ENCODE results near the gene RPN2.

Gene RPN2

DNA sequence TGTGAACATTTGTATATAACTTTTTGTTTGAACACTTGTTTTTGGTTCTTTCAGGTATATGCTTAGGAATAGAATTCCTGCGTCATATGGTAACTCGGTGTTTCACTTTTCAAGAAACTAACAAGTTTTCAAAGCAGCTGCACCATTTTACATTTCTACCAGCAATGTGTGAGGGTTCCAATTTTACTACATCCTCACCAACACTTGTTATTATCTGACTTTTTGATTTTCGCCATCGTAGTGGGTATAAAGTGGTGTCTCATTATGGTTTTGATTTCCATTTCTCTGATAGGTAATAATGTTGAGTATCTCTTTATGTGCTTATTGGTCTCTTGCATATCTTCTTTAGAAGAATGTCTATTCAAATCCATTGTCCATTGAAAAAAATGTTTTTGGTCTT, 39.8 kb downstream of the RPN2 start:
- no peak for DNase-seq (ENCODE audit: low spot score)

DNA sequence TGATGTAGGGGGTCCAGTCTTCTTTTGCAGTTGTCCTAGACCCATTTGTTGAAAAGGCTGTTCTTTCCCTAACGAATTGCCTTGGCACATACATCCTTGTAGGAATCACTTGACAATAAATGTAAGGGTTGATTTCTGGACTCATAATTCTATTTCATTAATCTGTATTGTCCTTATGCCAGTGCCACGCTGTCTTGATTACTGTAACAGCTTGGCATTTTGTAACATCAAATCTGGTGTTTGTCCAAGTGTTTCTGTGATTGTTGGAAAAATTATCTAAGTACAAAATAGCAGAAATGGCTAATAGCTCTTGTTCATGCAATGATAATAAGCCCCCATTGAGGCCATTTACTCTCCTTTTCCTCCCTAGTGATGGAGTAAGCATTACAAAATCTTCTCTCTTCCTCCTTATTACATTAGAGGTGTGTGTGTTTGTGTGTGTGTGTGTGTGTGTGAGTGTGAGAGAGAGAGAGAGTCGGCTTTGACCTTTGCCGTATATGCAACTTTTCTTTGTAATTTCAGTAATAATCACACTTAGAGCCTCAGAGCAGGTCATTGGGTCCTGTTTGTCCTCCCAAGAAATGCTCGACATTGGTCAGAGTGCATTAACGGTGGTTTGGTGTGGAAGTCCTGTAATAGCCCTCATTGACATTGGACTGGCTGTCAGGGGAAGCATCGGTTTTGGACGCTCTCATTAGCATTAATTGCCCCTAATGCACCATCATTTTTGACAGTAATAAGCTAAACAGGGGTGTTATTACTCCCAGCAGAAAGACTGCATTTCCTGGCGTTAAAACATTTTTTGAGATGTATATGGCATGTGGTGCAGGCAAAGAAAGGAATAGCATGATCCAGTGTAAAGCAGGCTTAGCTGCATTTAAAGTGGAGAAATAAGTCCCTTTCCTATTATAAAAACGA, 40.9 kb downstream of the RPN2 start:
- no peak for DNase-seq (ENCODE audit: low spot score)

DNA sequence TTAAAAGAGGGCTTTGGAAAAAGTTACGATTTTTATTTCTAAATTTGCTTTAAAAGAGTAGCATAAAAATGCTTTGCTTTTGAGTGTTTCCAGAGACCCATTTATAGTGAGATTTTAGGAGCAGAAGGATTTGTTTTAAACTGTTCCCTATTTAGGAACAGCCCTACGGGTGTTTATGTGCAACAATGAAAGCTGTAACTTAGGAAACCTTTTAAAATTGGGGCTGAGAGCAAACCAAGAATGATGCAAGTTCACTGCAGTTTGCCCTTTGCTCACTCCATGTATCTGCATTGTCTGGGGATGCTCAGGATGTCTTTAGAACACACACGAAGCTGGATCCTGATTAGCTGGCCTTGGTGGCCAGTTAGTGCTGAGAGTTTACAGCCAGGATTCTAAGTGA, 41.6 kb downstream of the RPN2 start:
- no peak for DNase-seq (ENCODE audit: low spot score)

DNA sequence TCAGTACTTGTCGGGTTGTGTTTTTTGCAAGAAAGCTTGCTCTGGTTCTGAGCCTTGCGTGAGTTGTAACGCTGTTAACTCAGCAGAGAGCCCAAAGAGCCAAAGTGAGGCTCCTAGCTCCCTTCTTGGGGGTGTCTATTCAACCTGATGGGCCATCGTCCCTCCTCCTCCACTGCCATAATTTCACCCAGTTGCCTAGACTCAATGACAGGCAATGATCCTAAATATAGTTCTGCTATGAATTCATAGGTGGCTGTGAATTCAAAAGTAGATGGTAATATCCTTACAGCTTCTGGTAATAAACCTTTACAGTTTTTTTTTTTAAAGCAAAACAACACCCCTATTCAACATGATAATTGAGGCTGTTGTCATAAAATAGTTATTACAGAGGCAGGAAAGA, 43.0 kb downstream of the RPN2 start:
- DNase-seq (ENCODE audit: low spot score), result no peak

DNA sequence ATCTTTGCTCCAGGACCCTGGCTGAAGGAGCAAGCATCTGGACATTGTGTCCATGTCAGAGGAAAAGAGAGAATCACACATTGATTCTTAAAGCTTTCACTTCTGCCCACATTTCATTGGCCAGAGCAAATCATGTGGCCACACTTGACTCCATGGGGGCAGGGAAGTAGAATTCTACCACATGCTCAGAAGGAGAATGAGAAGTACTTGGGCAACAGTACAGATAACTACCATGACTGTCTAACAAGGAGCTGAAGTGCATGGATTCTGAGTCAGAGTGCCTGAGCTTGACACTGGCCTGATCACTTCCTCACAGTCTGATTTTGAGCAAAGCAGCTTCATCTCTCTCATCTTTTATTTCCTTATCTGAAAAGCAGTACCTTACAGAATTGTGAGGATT, 43.9 kb downstream of the RPN2 start:
- no peak for DNase-seq (ENCODE audit: low spot score)

DNA sequence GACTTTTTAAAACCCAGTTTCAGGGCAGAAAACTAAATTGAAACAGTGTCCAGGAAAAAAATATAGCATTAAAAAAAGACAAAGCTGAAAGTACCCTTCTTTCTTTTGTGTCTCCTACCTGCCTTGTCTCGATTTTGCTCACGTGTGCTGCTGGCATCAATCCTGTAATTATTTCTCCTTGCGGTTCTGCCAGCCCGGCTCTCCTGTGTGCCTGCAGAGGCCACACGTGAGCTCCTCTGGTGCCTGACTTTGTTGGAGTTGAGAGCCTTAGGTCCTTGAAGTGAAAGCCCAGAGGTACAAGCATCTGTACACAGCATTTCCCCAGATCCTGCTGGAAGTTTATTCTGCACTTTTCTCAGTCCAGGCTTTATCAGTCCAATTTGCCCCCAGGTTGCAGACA, 46.0 kb downstream of the RPN2 start:
- no peak for DNase-seq (ENCODE audit: low spot score)

DNA sequence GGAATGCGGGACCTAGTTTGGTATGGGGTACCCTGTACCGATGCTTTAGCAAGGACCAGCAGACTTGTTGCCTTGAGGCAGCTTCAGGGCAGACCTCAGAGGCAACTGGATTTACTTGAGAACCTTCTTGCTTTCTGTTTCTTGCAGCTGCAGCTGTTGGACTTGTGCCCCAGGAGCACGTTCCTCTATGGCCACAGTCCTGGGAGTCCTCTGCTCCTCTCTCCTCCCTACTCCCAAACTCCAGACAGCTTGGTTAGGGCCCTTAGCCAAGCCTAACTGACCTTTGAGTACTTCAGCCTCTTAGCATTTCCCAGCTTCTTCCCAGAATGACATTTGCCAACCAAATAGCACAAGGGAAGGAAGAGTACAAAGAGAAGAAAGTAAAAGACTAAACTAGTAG, 47.8 kb downstream of the RPN2 start:
- no peak for DNase-seq (ENCODE audit: low spot score)

DNA sequence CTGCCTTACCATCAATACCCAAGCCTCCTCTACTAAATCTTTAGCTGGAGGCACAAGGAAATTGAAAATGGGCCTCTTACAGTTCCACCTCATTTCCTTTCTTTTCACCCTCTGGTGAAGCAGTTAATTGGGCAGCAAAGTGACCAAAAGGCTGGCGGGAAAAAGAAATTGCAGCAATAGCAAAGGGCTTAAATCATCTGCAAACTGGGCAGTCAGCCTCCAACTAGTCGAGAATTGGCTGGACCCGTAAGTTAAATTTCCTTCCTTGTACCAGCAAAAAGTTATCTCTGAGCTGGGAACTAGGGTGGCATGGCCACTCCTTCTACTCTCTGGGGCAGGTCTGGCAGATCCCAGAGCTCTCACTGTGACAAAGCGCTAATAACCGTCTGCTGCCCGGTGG, 49.0 kb downstream of the RPN2 start:
- no peak for DNase-seq (ENCODE audit: low spot score)

DNA sequence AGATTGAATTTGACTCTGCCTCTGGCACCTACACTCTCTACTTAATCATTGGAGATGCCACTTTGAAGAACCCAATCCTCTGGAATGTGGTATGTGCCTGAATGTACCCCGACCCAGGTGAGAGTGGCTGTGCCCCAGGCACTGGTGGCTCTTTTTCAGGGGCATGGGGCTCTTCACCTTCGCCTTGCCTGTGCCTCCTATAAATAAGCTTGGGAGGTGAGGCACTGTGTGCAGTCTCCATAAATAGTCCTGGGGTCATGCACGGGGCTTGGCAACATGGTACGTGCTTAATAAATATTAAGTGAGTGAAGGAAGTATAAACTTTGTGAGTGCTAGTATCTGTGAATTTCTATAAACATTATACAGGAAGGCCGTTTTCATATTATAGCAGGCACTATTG, 49.5 kb downstream of the RPN2 start:
- DNase-seq (ENCODE audit: low spot score), result no peak

DNA sequence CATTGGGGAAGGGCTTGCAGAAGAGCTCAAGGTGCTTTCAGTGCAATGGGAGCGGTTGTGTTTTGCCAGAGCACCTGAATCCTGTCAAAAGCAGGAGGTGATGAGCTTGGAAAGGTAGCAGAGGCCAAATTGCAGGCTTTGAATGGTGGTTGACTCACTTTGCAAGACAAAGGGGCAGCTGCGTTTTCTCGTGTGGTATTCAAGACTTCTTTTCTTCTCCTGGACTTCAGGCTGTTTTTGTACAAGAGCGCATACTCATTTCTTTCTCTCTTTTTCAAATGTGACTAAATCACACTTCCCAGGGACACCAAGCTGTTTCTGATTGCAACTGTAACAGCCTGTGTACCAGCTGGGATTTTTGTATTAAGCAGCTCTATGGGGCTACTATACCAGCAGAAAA, 50.2 kb downstream of the RPN2 start:
- no peak for DNase-seq (ENCODE audit: low spot score)

DNA sequence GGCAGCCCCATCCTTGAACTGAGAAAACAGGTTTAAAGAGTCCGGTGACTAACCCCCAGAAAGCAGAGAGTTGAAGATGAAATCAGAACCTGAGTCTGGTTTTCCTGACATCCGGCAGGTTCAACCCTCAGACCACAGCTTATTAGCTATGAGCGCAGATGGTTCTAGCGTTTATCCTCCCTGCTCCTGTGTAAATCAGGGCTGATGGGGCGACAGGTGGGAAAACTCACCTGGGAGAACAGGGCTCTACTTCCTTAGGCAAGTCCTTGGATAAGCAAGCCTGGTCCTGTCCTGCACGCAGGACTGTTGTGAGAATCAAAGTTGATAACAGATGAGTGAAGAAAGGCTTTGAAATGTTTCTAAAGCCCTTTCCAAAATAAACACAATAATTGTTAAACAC, 51.1 kb downstream of the RPN2 start:
- no peak for DNase-seq (ENCODE audit: low spot score)

DNA sequence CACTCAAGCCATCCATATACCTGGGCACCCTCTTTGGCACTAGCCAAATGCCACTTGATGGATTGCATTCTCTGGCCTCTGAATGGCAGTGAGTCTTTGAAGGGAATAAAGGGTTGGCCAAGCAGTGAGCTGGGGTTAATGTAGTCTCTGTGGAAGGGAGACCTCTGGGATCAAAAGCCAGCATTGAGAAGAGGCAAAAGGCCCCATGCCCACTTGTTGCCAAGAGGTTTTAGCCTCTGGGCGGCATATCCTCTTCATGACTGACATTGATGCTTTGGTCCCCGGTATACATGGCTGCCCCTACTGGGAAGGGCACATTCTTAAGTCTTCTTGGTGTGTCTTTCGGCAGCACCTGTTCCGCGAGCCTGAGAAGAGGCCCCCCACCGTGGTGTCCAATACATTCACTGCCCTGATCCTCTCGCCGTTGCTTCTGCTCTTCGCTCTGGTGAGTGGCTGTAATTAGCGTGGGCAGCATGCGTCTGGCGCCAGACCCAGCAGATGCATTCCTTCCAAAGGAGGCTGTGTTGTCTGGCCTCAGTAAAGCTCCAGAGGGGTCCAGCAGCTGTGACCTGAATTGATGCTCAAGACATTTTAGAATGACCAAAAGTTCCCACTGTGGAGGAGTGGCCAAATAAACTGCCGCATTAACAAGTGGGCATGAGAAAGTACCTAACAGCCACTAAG, 53.0 kb downstream of the RPN2 start:
- DNase-seq (ENCODE audit: low spot score), result no peak

DNA sequence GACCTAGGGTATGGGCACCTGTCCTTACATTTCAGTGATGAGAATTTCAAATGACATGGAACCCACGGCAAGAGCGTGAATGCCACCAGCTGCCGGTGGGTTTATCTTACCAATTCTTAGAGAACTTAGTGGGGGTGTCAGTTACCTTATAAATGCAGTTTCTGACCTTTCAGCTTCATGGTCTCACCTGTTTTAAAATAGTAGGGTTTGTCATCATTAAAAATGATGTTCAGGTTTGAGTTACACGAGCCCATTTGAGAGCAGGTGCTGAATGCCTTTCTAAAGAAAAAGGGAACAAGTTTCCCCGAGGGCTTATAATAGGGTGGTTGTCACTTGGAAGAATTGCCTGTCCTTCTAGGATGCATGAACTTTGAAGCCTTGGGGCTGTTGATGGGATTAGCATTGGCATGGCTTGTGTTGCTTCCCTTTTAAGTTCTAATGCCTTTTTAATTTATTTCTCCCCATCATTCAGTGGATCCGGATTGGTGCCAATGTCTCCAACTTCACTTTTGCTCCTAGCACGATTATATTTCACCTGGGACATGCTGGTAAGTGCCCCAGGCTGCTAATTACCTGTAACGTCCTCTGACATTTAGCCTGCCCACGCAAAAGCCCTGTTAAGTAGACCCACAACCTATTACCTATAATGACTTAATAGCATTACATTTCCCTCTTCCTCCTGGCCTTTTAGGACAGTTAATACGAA, 54.6 kb downstream of the RPN2 start:
- DNase-seq (ENCODE audit: low spot score), result no peak

DNA sequence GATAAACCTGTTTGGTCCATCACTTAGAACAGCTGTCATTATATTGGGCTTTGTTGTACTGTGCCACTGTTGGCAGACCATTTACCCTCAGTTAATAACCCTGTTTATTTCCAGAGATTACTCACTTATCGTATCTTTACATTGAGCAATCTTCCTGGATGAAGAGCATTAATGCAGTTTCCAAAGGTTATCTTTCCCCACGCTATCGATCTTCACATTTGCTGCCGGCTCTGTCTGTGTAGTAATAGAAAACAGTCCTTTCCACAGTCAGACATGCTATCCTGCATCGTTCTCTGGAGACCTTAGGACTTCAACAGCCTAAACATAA, 55.1 kb downstream of the RPN2 start:
- no peak for DNase-seq (ENCODE audit: low spot score)

DNA sequence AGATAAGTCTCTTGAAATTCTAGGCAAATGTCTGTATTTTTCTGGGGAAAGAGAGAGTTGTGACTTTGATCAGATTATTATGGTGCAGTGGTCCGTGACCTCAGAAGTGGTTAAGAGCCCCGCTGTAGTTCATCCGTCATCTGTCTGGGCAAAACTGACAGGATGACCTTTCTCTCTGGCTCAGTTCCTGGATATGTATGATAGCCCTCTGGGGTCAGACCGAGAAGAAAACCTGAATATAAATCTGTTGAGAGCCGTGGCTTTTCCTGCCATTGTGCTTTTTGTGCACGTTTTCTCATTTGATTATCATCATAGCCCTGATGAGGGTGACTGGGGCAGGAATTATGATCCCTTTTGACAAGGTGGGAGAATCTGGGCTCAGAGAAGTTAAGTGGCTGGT, 55.9 kb downstream of the RPN2 start:
- no peak for DNase-seq (ENCODE audit: low spot score)

DNA sequence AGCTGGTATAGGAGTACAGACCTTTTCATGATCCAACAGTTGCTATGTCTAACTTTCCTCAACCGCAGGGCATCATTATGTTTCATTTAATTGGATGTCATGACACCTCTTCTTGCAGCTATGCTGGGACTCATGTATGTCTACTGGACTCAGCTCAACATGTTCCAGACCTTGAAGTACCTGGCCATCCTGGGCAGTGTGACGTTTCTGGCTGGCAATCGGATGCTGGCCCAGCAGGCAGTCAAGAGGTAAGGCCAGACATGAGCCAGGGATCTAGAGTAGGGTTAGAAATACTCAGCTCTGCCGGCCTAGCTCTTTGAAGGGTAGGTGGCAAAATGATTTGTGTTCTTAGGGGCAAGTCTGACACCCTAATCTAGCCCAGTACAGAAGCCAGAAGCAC, 57.3 kb downstream of the RPN2 start:
- no peak for DNase-seq (ENCODE audit: low spot score)

DNA sequence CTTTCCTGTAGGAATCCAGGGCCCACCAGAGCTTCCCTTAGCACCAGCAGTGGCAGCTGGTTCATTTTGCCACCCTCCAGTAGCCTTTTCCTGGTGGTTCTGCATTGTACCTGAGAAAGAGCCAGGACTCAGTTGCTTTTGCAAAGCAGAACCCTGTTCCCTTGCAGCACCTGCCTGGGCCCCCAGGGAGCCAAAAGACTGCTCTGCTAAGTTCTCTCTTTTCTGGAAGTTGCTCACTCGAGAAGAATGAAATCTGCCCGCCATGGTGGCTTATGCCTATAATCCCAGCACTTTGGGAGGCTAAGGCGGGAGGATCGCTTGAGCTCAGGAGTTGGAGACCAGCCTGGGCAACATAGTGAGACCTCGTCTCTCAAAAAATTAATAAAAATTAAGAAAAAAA, 58.5 kb downstream of the RPN2 start:
- no peak for DNase-seq (ENCODE audit: low spot score)

DNA sequence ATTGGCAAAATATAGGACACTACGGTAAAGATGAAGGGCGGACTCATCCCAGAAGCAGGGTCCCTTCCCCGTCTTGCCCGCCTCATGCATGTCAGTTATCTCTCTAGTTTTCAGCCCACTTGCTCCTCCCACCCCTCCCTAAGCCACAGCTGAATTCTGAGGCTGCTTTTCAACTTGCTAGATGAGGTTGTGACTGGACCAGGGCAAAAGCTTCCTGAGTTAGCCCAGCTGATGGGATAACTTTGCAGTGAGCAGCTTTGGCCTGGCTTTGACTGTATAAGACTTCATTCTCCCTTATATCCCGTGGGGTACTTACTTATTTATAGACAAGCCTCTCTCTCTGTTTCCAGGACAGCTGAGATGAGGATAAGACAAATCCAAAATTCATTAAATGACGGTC, 59.3 kb downstream of the RPN2 start:
- DNase-seq (ENCODE audit: low spot score), result no peak

DNA sequence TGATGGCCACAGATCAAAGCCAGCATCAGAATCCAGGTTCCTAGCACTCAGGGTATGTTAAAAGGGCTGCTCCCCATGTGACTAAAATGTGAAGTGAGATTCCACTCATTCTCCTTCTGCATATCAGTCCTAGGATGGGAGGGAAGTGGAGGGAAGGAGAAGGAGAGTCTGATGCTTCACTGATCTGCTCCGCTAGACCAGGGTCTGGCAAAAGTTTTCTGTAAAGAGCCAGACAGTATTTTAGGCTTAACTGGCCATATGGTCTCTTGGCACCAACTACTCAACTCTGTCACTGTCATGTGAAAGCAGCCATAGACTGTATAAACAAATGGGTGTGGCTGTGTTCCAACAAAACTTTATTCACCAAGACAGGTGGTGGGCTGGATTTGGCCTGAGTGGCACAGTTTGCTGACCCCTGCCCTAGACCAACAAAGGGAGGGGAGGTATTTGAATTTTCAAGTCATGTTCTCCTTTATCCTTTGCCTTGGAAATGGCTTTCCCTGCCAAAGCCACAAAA, 59.9 kb downstream of the RPN2 start:
- no peak for DNase-seq (ENCODE audit: low spot score)

DNA sequence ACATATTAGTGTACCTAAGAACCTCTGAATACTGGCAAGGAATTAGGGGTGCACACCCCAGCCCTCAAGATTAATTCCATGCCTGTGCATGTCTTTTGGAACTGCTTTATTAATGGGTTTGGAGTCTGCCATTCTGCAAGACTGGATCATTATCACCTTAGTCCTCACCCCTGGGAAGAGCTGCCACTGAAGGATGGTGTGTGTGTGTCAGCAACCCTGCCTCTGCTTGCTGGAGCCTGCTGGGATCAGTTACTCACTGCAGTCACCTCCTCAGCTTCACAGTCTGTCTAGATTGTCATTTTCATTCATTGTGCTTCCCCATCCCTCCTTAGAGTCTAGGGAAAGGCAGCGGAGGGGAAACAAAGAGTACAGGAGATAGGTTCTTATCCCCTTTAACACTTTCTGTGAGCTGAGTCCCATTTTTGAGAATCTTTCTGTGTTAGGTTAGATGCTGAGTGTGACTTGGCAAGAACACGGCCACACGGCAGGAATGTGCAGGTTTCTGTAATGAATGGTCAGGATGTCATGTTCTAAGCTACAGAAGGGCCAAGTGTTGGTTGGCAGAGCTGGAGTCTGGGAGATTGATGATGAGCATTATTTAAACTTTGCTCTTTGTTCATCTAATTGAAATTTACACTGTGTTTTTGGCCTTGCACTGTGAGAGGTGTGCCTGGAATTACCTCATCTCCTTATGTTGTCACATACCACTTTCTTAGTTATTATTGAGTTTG, 61.4 kb downstream of the RPN2 start:
- no peak for DNase-seq (ENCODE audit: low spot score)

DNA sequence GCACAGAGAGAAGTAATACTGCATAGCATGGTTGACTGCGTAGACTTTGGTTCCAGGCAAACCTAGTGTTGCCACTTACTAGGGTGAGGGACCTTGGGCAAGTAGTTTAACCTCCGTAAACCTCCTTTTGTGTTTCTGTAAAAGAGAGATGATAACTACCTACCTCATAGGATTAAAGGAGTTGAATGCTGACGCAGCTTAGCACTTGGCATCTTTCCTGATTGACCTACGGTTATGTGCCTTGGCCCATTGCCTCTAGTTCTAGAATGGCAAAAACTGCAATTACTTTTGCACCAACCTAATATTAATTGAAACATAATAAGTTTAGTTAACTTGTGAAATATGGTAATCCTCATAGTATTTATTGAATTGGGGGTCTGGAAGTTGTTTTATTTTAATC, 63.4 kb downstream of the RPN2 start:
- DNase-seq (ENCODE audit: low spot score), result no peak

All from HuH-7.5 (cell line).